Coronary artery (tissue), 2 donors: ENCODE results near the gene USP34.
"Not testable (repeated sequence)": the region's sequence is repeated elsewhere in the genome, so short reads cannot be mapped to it uniquely, and the experiment has no call there.

ENCODE experiments used
- DNase-seq: peaks from one replicate; pipeline ENCODE4 v3.0.0-alpha.2; 2017; ENCODE audit warnings: low spot score
- H3K27ac ChIP-seq, 2 donors: fragments of 200-600 bp; sonication (generic); one replicate each; pipeline ENCODE4 v1.5.1; 2016 to 2019
- H3K4me3 ChIP-seq: fragments of 200-600 bp; sonication (generic); 2 replicates; pipeline ENCODE4 v1.5.1; 2016; ENCODE audit warnings: mild to moderate bottlenecking, moderate library complexity
- CTCF ChIP-seq: fragments of 200-600 bp; sonication (generic); IDR thresholded peaks from one replicate; pipeline ENCODE4 v1.5.1; 2019; ENCODE audit warnings: antibody characterized with exemption

Gene USP34

DNA sequence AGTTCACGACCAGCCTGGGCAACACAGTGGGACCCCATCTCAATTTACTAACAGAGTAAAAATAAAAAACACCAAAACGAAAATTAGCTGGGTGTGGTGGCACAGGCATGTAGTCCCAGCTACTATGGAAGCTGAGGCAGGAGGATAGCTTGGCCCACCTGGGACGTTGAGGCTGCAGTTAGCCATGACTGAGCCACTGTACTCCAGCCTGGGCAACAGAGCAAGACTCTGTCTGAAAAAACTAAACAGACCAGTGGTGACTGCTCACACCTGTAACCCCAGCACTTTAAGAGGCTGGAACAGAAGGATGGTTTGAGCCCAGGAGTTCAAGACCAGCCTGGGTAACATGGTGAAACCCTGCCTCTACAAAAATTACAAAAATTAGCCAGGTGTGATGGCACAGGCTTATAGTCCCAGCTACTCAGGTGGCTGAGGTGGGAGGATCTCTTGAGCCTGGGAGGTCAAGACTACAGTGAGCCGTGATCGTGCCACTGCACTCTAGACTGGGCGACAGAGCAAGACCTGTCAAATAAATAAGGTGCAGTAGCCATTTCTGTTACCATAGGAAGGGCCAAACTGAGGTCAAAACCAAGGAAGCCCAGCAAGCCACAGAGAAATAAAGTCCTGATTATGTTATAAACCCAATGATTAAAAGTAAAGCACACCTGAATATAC lies 14.0 kb downstream of the USP34 start:
- no peak for DNase-seq
- Histone ChIP-seq H3K27ac (no peak overlapping the region), H3K4me3 (no peak overlapping the region)
- TF ChIP-seq CTCF: no peak

DNA sequence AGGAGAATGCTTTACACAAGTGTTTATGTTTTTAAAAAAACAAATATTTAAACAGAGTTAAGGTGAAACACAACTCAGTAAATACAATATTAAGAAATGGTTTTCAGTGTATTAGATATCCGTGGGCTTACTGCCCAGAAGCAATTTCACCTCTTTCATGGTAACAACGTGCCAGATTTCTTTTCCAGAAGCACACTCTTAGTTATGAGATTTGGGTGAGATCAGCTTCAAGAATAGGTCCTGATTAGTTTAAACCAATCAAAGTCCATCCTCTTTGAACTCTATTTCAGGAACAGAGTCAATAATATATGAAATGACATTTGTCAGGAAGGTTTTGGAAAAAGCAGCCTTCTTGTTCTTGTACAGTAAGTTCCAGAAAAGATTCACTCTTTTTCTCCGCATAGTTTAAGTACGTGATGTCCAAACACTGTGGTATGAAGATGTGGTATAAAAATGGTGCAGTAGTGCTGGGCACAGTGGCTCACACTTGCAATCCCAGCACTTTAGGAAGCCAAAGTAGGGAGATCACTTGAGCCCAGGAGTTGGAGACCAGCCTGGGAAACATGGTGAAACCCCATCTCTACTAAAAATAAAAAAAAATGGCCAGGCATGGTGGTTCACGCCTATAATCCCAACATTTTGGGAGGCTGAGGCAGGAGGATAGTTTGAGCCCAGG lies 14.7 kb downstream of the USP34 start:
- TF ChIP-seq CTCF: no peak
- Histone ChIP-seq H3K27ac (no peak overlapping the region), H3K4me3 (no peak overlapping the region)
- DNase-seq: no peak

GRCh38 chr2:61454972-61455371 lies 15.9 kb downstream of the USP34 start:
- not testable (repeated sequence) for H3K4me3 ChIP-seq, H3K27ac ChIP-seq, DNase-seq

DNA sequence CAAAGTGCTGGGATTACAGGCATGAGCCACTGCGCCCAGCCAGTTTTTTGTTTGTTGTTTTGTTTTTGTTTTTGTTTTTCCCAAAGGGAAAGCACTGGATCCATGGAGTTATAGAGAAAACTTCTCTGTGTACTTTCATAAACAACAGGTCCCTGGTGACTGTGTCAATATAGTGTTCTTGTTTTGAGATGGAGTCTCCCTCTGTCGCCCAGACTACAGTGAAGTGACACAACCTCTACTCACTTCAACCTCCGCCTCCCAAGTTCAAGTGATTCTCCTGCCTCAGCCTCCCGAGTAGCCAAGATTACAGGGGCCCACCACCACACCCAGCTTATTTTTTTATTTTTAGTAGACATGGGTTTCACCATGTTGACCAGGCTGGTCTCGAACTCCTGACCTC lies 16.5 kb downstream of the USP34 start:
- Histone ChIP-seq H3K4me3 (no peak overlapping the region), H3K27ac (no peak overlapping the region)
- TF ChIP-seq CTCF: no peak
- DNase-seq: no peak

DNA sequence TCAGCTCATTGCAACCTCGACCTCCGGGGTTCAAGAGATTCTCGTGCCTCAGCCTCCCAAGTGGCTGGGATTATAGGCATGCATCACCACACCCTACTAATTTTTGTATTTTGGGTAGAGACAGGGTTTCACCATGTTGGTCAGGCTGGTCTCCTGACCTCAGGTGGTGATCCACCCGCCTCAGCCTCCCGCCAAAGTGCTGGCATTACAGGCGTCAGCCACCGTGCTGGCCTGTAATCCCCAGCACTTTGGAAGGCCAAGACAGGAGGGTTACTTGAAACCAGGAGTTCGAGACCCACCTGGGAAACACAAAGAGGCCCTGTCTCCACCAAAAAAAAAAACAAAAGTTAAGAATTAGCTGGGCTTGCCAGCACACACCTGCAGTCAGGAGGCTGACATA lies 18.5 kb downstream of the USP34 start:
- DNase-seq: no peak
- H3K27ac ChIP-seq: no peak overlapping the region

DNA sequence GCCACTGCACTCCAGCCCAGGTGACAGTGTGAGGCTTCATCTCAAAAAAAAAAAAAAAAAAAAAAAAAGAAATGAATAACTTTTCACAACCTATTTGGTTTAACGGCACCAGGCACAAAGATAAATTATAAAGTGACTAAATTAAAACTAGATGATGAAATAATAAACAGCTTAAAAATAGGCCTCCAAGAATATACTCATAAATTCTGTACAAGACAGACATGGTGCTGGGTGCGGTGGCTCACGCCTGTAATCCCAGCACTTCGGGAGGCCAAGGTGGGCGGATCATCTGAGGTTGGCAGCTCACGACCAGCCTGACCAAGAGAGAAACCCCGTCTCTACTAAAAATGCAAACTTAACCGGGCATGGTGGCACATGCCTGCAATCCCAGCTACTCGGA lies 19.7 kb downstream of the USP34 start:
- TF ChIP-seq CTCF: no peak
- Histone ChIP-seq H3K27ac (no peak overlapping the region), H3K4me3 (no peak overlapping the region)
- DNase-seq: no peak

More for the DNA sequence above, 18.5 kb downstream of the USP34 start:
- no peak for TF ChIP-seq CTCF
- no peak overlapping the region for H3K4me3 ChIP-seq

GRCh38 chr2:61450144-61450543 lies 20.7 kb downstream of the USP34 start:
- DNase-seq: no peak
- no peak overlapping the region for H3K27ac ChIP-seq
- H3K4me3 ChIP-seq: no peak overlapping the region
- TF ChIP-seq CTCF: no peak
